Kidney epithelial cell (primary cell): ENCODE data around the gene TPM1. TPM values are rescaled to one million over a fixed set of nuclear protein-coding genes. Genes with fewer than 3 reads are reported as not detected.

Source experiments
- DNase-seq: peaks from one replicate; pipeline ENCODE4 v3.0.0-alpha.2; 2010; ENCODE audit warnings: low read depth
- H3K27me3 ChIP-seq: 2 replicates; pipeline ENCODE4 v1.6.0; 2011; ENCODE audit warnings: low read length; ENCODE audit not compliant: control insufficient read depth, insufficient read depth
- H3K36me3 ChIP-seq: 2 replicates; pipeline ENCODE4 v1.5.1; 2011; ENCODE audit warnings: low read length; ENCODE audit not compliant: control insufficient read depth, insufficient read depth
- H3K4me3 ChIP-seq: 2 replicates; pipeline ENCODE4 v1.5.1; 2011; ENCODE audit warnings: low read depth, mild to moderate bottlenecking, control low read depth, low read length
- total RNA-seq: library from RNA; depleted of rRNA; stranded (reverse); fragments of >200 nt; gene quantifications from 2 replicates; pipeline ENCODE4 v1.2.3, GENCODE V29; 2015
- TF ChIP-seq, protein P1 (sequence below): IDR thresholded peaks from 2 replicates; pipeline ENCODE4 v1.5.1; 2011; ENCODE audit warnings: mild to moderate bottlenecking, moderate library complexity, low read length, control low read depth, inconsistent platforms; ENCODE audit not compliant: insufficient read depth, poor library complexity, severe bottlenecking

The TPM1 gene
- total RNA-seq, 1 donor from 2014 or later: 847 TPM

DNA sequence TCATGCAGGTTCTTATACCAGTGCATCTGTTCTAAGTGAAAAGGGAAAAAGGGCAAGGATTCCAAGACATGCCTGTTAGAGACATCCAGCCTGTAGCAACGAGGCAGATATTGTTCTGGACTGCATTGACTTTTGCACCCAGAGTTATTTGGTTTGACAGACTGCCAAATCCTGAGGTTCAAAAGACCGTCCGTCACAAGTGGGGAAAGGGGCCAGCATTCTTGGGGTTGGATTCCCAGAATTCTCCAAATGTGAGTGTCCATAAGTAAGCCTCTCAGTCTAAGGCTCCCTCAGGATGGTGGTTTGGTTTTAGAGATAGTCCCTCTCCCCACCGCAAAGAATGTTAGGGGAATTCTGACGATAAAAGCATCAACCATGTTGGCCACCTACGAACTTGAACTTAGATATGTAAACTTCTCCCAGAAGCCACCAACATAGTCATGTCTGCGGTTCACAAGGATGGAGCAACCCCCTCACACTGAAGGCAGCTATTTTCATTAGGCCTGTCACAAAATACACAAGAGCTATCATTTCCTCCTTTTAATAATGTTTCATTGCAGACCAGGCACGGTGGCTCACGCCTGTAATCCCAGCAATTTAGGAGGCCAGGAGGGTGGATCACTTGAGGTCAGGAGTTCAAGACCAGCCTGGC is 65.5 kb downstream of the TPM1 start:
- H3K4me3 ChIP-seq: no peak overlapping the region
- no peaks in the 10 kb centered on the region for H3K36me3 ChIP-seq
- TF ChIP-seq, protein P1, sequence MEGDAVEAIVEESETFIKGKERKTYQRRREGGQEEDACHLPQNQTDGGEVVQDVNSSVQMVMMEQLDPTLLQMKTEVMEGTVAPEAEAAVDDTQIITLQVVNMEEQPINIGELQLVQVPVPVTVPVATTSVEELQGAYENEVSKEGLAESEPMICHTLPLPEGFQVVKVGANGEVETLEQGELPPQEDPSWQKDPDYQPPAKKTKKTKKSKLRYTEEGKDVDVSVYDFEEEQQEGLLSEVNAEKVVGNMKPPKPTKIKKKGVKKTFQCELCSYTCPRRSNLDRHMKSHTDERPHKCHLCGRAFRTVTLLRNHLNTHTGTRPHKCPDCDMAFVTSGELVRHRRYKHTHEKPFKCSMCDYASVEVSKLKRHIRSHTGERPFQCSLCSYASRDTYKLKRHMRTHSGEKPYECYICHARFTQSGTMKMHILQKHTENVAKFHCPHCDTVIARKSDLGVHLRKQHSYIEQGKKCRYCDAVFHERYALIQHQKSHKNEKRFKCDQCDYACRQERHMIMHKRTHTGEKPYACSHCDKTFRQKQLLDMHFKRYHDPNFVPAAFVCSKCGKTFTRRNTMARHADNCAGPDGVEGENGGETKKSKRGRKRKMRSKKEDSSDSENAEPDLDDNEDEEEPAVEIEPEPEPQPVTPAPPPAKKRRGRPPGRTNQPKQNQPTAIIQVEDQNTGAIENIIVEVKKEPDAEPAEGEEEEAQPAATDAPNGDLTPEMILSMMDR: no peak
- H3K27me3 ChIP-seq: no peaks in the 10 kb centered on the region
- peak; percentile 91 for DNase-seq

DNA sequence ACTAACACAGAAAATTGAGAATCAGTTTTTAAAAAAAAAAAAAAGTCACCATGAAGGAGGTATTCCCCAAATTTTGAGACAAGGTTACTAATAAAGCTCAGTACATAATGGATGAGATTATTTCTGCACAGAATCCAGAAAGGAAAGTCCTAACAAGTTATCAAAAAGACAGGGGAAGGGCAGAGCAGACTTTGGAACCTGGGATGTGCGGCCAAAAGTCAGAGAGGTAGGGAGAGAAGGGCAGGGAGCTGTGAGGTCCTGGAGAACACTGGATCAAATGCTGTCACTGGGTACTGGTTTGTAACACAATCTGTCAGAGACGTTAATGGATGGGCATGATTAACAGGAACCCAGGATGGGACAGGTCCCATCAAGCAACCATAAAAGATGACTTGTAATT is 67.0 kb downstream of the TPM1 start:
- no peaks in the 10 kb centered on the region for H3K36me3 ChIP-seq
- H3K4me3 ChIP-seq: no peak overlapping the region
- no peaks in the 10 kb centered on the region for H3K27me3 ChIP-seq
- TF ChIP-seq, protein P1: no peak
- no peak for DNase-seq

DNA sequence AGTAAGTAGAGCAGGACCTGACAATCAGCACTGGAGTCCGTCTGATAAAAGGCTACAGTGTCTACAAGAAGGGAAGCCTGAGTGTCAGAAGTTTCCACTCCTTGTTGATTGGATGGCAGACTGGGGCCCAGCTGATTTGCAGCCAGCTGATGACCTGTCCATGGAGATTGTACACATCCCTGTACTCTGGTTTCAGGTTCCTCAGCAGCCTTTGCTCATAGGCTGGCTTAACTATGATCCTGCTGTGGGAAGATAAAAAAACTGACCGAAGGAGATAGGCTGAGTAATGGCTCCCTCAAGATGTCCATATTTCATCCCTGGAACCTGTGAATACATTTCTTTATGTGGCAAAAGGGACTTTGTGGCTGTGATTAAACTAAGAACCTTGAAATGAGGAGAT is 67.4 kb downstream of the TPM1 start:
- TF ChIP-seq, protein P1: no peak
- Histone ChIP-seq H3K27me3 (no peaks in the 10 kb centered on the region), H3K4me3 (no peak overlapping the region), H3K36me3 (no peaks in the 10 kb centered on the region)
- DNase-seq: no peak

DNA sequence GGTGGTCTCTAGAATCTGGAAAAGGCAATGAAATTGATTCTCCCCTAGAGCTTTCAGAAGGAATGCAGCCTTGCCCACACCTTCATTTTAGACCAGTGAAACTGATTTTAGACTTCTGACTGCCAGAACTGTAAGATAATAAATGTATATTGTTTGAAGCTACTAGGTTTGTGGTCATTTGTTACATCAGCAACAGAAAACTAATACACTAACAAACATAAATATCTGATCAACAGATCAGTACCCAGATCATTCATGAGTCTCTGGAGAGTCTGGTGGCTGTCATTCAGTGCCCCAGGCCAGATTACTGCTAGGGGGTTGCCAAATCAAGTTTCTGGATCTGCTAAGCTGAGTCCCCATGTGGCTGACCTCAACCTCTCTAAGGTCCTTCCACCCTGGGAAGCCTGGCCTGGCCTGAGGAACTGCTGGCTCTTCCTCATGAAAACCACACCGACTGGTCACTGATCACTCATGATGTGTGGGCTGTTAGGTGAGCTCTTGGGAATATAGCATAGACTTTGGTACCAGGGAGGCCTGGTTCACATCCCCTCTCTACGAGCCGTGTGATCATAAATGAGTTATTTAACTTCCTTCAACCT is 68.0 kb downstream of the TPM1 start:
- no peaks in the 10 kb centered on the region for H3K36me3 ChIP-seq
- no peaks in the 10 kb centered on the region for H3K27me3 ChIP-seq
- DNase-seq: no peak
- TF ChIP-seq, protein P1: no peak
- no peak overlapping the region for H3K4me3 ChIP-seq

DNA sequence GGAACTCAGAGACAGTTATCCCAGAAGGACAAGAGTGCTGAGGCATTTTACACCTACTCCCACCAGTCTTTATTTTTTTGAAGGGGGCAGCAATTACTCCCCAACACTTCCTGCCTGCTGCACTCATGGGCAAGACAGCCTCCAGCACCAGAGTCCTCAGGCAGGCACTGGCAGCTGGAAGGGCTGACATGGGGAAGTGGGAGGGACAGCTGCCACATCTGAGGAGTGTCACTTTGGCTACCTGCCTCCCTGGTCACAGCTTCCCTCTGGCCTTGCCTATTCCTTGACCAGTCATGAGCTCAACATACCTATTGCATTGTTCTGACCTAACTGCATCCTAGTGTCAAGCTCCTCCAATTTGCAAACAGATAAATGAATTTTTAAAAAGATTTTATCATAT is 68.9 kb downstream of the TPM1 start:
- DNase-seq: no peak

DNA sequence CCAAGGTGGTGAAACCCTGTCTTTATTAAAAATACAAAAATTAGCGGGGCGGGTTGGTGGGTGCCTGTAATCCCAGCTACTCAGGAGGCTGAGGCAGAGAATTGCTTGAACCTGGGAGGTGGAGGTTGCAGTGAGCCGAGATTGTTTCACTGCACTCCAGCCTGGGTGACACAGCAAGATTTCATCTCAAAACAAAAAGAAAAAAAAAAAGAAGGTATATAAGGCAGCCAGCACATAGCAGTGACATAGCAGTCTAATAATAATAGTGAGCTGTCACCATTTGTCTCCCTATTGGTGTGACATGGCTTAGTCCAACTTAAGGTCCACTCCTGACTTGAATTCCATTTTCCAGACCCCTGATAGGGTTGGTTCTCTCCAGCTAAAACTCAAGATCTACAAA is 70.3 kb downstream of the TPM1 start:
- Histone ChIP-seq H3K36me3 (no peaks in the 10 kb centered on the region), H3K27me3 (no peaks in the 10 kb centered on the region), H3K4me3 (no peak overlapping the region)
- TF ChIP-seq, protein P1: no peak
- no peak for DNase-seq

More for the DNA sequence above, 68.9 kb downstream of the TPM1 start:
- TF ChIP-seq, protein P1: no peak
- Histone ChIP-seq H3K36me3 (no peaks in the 10 kb centered on the region), H3K27me3 (no peaks in the 10 kb centered on the region), H3K4me3 (no peak overlapping the region)
